Right hindlimb (tissue), 1 donor: ENCODE results near the gene STMN1.

Source experiments
- DNase-seq: peaks from one replicate; pipeline ENCODE4 v3.0.0-alpha.2; 2018

STMN1 gene

DNA sequence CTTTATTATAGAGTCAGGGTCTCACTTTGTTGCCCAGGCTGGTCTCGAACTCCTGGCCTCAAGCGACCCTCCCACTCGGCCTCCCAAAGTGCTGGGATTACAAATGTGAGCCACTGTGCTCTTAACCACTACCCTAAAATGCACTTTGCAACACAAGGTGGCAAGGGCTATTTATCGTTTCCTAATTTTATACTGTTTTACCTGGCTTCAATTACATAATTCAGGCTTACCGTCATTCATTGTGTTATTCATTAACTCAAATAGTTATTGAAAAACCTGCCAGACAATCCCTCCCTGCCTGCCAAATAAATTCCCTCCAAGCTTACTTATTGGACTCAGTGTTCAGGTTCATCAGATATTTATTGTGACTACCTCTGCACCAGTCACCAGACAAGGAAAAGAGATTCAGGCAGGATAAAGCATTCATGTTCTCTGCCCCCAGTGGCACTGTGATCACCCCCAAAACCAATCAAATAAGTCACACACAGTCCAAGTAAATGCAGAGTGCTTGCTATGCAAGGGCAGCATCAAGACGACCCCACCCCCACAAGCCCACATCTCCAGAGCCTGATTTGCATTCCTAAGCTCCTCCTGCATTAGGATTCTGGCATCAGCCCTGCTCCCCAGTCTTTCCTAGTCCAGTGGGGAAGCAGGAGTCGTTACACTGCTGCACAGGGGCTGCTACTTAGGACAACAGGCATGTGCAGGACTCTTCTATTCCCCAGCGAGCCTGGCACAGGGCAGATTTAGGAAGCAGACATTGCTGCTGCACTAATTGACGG lies 38.8 kb downstream of the STMN1 start:
- DNase-seq, result no peak

DNA sequence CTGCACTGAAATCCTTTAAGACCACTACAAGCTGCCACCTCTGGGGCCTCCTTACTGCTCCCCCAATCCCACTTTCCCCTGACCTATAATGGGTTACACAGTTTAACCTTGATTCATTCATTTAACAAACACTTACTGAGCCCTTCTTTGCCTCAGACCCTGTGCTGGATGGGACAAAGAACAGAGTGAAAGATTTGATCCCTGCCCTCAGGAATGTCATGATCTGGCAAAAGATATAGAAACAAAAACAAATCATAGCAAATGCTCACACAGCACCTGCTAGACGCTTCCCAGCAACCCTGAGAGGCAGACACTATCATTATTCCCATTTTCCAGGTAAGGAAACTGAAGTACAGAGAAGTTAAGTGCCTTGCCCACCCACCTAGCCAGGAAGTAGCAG lies 39.9 kb downstream of the STMN1 start:
- DNase-seq, result no peak

DNA sequence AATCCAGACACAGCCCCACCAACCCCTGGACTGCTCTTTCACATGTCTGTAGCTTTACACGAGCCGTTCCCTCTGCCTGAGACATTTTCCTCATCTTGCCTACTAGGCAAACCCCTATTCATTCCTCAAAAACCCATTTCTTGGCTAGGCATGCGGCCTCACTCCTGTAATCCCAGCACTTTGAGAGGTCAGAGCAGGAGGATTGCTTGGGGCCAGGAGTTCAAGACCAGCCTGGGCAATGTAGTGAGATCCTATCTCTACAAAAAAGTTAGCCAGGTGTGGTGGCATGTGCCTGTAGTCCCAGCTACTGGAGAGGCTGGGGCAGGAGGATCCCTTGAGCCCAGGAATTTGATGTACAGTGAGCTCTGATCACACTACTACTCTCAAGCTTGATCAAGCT lies 41.8 kb downstream of the STMN1 start:
- no peak for DNase-seq

DNA sequence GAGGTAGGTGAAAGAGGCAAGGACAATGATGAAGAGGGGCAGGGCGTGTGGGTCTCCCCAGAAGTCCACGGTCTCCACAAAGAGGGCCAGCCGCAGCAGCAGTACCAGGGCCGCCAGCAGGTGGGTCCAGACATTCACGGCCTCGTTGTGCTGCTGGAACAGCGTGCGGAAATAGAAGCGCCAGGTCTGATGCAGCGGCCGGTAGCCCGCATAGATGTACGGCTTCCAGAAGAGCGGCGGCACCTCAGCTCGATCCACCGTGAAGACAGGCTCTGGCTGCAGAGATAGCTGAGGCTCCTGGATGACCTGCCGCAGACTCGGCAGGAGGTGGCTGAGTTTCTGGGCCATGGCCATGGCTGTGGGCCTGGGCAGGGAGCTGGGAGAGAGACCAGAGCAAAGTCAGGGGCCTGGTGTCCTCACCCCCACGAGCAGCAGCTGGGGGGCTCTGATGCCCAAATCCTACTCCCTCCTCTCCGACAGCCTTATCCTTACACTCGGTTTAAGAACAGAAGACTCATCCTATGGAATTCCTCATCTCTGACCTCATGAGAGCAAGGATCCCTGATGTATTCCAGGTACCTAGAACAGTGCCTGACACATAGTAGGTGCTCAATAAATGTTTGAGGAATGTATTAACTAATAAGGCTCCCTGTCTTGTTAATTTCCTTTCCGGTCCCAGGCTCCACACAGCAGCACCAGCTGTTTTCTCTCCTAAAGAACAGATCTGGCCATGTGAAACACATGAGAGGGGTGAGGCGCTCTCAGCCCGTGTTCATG lies 42.5 kb downstream of the STMN1 start:
- DNase-seq, result no peak

DNA sequence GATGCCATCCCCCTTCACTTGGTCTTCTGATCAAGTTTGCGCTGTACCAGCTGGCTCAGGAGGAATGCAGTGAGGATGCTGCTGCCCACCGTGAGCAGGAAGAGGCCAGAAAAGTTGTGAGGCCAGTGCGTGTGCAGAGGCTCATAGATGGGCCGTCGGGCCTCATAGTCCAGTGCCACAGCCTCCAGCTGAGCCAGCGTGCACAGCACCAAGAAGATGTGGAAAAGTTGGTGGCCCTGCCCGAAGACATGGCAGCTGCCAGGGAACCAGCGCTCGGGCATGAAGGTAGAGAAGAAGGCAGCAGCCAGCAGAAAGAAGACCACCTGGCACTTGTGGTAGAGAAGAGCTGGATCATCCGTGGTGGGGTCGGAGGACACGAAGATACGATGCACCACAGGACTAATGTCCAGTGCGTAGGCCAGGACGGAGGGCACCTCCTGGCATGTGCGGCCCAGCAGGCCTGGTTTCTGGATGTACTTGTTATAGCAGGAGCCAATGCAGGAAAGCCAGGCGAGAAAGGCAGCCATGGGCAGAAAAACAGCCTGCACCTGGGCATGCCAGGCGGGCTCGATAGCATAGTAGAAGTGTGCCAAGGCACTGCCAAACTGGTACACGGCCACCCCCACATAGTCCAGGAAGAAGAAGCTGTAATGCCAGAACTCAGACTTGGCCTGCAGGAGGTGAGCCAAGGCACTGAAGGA lies 43.3 kb downstream of the STMN1 start:
- no peak for DNase-seq

DNA sequence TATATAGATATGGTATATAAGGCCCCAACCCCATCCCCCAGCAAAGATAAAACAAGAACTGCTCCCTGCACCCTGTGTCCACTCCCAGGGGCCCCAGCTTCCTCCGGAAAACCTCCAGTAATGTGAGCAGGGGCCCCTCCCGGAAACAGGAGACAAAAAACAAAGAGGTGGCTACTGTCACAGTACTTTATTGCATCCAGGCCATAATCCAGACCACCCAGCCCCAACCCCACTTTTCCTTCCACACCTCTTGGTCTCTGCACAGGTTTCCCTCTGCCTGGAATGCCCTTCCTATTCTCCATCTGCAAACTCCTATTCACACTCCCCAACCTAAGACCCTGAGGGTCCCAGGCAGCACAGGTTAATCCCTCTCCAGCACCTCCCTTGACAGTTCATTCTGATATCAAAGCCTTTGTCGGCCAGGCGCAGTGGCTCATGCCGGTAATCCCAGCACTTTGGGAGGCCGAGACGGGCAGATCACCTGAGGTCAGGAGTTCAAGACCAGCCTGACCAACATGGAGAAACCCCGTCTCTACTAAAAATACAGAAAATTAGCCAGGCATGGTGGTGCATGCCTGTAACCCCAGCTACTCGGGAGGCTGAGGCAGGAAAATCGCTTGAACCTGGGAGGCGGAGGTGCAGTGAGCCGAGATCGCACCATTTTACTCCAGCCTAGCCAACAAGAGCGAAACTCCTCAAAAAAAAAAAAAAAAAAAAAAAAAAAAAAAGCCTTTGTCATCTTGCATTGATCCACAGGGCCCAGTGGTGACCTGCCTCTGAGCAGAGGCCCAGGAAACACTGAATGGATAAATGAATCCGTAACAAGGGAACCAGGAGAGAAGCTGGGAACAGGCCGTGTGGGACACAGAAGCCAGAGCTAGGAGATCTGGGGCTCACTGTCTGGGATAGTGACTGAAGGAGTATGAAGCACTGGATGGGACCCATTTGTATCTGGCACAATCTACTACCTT lies 44.6 kb downstream of the STMN1 start:
- DNase-seq, result no peak

DNA sequence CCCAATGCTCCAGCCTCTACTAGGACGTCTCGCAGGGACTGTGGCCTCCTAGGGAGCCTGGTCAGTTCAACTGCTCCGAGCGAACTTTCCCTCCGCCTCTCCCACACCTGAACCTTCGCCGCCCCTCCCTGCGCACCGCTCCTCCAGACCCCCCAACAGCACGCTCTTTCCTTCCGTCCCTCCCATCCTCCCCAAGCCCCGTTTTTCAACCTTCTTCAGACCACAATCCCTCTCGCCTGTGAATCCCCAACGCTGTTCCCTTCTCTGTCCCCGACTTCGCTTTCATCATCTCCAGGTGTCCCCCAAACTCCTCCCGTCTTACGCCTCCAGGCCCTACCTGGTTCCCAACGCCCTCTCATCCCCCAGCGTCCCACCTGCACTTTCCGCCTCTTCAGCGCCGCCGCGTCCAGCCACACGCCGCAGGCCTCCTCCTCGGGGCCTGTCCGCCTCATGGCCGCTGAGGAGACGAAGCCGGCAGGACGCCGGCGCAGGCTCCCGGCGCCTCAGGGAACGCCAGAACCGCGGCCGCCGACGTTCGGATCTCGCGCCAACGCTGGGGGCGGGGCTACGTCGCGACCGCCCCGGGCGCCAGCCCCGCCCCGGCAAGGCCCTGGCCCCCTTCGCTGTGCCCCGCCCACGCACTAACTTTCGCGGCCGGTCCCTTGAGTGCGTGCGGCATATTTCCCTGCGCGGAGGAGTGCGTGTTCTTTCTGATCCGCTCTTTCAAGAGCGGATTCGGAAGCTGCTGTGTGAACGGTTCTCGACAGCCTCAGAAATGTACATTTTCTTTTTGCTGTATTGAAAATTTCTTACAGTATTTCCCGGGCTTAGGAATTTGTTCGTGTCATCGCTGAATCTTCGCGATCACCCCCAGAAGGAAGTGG lies 47.1 kb downstream of the STMN1 start, which contains the start of gene AUNIP:
Gene AUNIP (minus strand): TSS at position 552 of the 884 bp plus-strand sequence. CDS start 100 bp downstream, at position 452.
- peak; percentile 90 for DNase-seq

DNA sequence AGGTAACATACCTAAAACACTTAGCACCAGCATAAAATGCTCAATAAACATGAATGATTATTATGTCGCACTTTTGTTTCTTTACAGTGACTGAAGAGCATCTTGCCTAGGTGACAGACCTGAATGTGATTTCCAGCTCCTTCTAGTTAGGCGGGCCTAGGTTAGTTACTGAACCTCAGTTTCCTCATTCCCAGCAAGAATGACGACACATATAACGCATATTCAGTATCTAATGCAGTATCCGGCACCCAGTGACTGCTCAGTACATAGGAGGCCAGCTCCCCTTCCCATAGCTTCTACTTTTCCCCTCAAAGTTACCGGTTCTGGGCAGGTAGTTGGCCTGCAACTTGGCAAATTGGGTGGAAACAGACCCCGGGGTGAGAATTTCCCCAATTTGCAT lies 47.7 kb downstream of the STMN1 start:
- DNase-seq, result no peak

DNA sequence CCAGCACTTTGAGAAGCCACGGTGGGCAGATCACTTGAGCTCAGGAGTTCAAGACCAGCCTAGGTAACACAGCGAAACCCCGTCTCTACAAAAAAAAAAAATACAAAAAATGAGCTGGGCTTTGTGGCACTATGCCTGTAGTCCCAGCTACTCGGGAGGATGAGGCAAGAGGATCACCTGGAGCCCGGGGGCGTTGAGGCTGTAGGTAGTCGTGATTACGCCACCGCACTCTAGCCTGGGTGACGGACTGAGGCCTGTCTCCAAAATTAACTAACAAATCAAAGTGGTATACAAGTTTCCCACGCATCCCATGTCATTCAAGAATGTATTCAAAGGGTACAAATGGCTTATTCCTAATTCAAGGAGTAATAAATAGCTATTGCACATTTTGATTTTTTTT lies 49.4 kb downstream of the STMN1 start:
- no peak for DNase-seq

DNA sequence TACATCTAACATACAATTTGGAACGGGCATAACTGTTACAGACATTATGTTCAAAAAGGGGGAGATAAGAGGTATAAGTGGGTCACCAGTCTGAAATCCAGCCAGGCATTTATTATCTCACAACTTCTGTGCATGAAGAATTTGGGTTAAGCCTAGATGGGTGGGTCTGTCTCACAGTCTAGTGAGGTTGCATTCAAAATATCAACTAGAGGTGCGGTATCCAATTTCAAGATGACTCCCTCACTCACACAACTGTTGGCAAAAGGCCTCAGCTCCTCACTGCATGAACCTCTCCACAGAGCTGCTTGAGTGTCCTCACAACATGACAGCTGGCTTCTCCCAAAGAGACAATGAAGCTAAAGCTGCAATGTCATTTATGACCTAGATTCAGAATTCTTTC lies 51.7 kb downstream of the STMN1 start:
- no peak for DNase-seq
